HepG2 (cell line): ENCODE results near the gene GTF3C5.

Source experiments
- CREB1 ChIP-seq, 2 experiments: fragments of 450-650 bp in 1 of 2; IDR thresholded peaks; 2 replicates each; pipeline ENCODE4 v1.6.1; 2016 to 2017; ENCODE audit warnings: control low read depth in 1 of 2, mild to moderate bottlenecking in 1 of 2, missing compliant biosample characterization in 1 of 2, missing genetic modification characterization in 1 of 2
- EP300 ChIP-seq, 3 experiments: sonication (generic) in 1 of 3; formaldehyde crosslinking in 1 of 3; IDR thresholded peaks; 2 replicates each; pipeline versions ENCODE4 v1.5.1 to v1.6.1; 2011 to 2020; ENCODE audit warnings: low read depth in 2 of 3, low read length in 2 of 3, borderline replicate concordance in 1 of 3, improper control_type of control experiment in 1 of 3, mild to moderate bottlenecking in 1 of 3, missing genetic modification reagents in 1 of 3, moderate library complexity in 1 of 3
- FUBP1 ChIP-seq: sonication (generic); formaldehyde crosslinking; IDR thresholded peaks from 2 replicates; pipeline ENCODE4 v1.5.1; 2020; ENCODE audit warnings: missing genetic modification reagents, mild to moderate bottlenecking, borderline replicate concordance
- PRPF4 ChIP-seq: fragments of 200-400 bp; formaldehyde crosslinking; IDR thresholded peaks from 2 replicates; pipeline ENCODE4 v1.6.1; 2016; ENCODE audit warnings: low read length, low read depth; ENCODE audit not compliant: poor library complexity, severe bottlenecking
- TBL1XR1 ChIP-seq: fragments of 150-350 bp; IDR thresholded peaks from 2 replicates; pipeline ENCODE4 v1.6.1; 2014; ENCODE audit warnings: borderline replicate concordance, low read length; ENCODE audit not compliant: partially characterized antibody
- ZBTB2 ChIP-seq: sonication (generic); formaldehyde crosslinking; IDR thresholded peaks from 2 replicates; pipeline ENCODE4 v1.8.0; 2022; ENCODE audit warnings: low read depth, missing genetic modification reagents
- ZNF232 ChIP-seq: sonication (generic); formaldehyde crosslinking; IDR thresholded peaks from 2 replicates; pipeline ENCODE4 v1.4.0; 2020; ENCODE audit warnings: missing genetic modification reagents, borderline replicate concordance

GRCh38 chr9:133066181-133066983, 35.6 kb downstream of the GTF3C5 start:
- TF ChIP-seq FUBP1 (CRISPR knock-in tag) (no peak), ZNF232 (CRISPR knock-in tag) (no peak), EP300 (IDR thresholded peaks at IDR 0.05; ENCODE audit: low read depth in 2 of 2, low read length in 2 of 2) (no peak), EP300 (CRISPR knock-in tag; IDR thresholded peaks at IDR 0.05; ENCODE audit: borderline replicate concordance) (no peak), TBL1XR1 (no peak), ZBTB2 (CRISPR knock-in tag) (no peak), CREB1 (IDR thresholded peaks at IDR 0.05) (no peak), CREB1 (CRISPR knock-in tag; IDR thresholded peaks at IDR 0.05) (no peak), PRPF4 (no peak)
